K562 (cell line): ENCODE data around the gene TBXA2R. TPM values are rescaled to one million over a fixed set of nuclear protein-coding genes. Genes with fewer than 3 reads are reported as not detected.
A peak's percentile ranks its signal among the peaks of the same experiment; 100 is the strongest.

Experiments
- CEBPB ChIP-seq: fragments of 450-650 bp; IDR thresholded peaks from 2 replicates; pipeline ENCODE4 v1.6.1; 2016; ENCODE audit warnings: missing genetic modification characterization, missing compliant biosample characterization
- DEAF1 ChIP-seq: fragments of 450-650 bp; formaldehyde crosslinking; IDR thresholded peaks from 2 replicates; pipeline ENCODE4 v1.4.0; 2020; ENCODE audit warnings: mild to moderate bottlenecking, moderate library complexity
- EP300 ChIP-seq: IDR thresholded peaks from 2 replicates; pipeline ENCODE4 v1.6.1; 2012; ENCODE audit warnings: low read length, improper control_type of control experiment
- EP400 ChIP-seq: fragments of 450-650 bp; IDR thresholded peaks from 2 replicates; pipeline ENCODE4 v1.6.1; 2017; ENCODE audit warnings: antibody characterized with exemption, mild to moderate bottlenecking, moderate library complexity
- GTF2F1 ChIP-seq: IDR thresholded peaks from 2 replicates; pipeline ENCODE4 v1.6.1; 2011; ENCODE audit warnings: low read depth, low read length, improper control_type of control experiment
- HMGN3 ChIP-seq: IDR thresholded peaks from 2 replicates; pipeline ENCODE4 v1.6.1; 2011; ENCODE audit warnings: borderline replicate concordance, low read depth, mild to moderate bottlenecking, mixed read lengths, low read length; ENCODE audit not compliant: insufficient read length; ENCODE audit errors: extremely low read depth
- MTA2 ChIP-seq: fragments of 450-650 bp; IDR thresholded peaks from 2 replicates; pipeline ENCODE4 v1.6.1; 2016; ENCODE audit warnings: low read depth
- NCOA1 ChIP-seq: fragments of 450-650 bp; IDR thresholded peaks from 2 replicates; pipeline ENCODE4 v1.6.1; 2016; ENCODE audit warnings: low read depth
- NUFIP1 ChIP-seq: fragments of 450-650 bp; IDR thresholded peaks from 2 replicates; pipeline ENCODE4 v1.6.1; 2018; ENCODE audit not compliant: partially characterized antibody
- POLR2AphosphoS5 ChIP-seq: IDR thresholded peaks from 2 replicates; pipeline ENCODE4 v1.6.1; 2011; ENCODE audit warnings: mild to moderate bottlenecking, low read depth, low read length, moderate library complexity; ENCODE audit not compliant: control insufficient read depth, insufficient read depth
- POLR2G ChIP-seq: fragments of 200-400 bp; formaldehyde crosslinking; IDR thresholded peaks from 2 replicates; pipeline ENCODE4 v1.6.1; 2017; ENCODE audit warnings: low read depth, mild to moderate bottlenecking, antibody characterized with exemption, low read length, moderate library complexity
- RBM14 ChIP-seq: fragments of 200-400 bp; formaldehyde crosslinking; IDR thresholded peaks from 2 replicates; pipeline ENCODE4 v1.6.1; 2018; ENCODE audit warnings: low read depth, mild to moderate bottlenecking, low read length, moderate library complexity, borderline replicate concordance; ENCODE audit not compliant: insufficient read depth
- RCOR1 ChIP-seq, 2 experiments: IDR thresholded peaks; 2 replicates each; pipeline ENCODE4 v1.6.1; 2012; ENCODE audit warnings: low read depth in 2 of 2, low read length in 2 of 2, borderline replicate concordance in 1 of 2, improper control_type of control experiment in 1 of 2
- RFX1 ChIP-seq: fragments of 450-650 bp; IDR thresholded peaks from 2 replicates; pipeline ENCODE4 v1.6.1; 2016; ENCODE audit warnings: mild to moderate bottlenecking, moderate library complexity
- TEAD1 ChIP-seq, 2 experiments: fragments of 450-650 bp in 1 of 2; sonication (generic) in 1 of 2; formaldehyde crosslinking; IDR thresholded peaks; 2 replicates each; pipeline versions ENCODE4 v1.4.0 to v1.8.0; 2020 to 2022; ENCODE audit warnings: mild to moderate bottlenecking in 2 of 2, missing genetic modification reagents in 1 of 2
- ZBTB1 ChIP-seq: sonication (generic); formaldehyde crosslinking; IDR thresholded peaks from 2 replicates; pipeline ENCODE4 v1.8.1; 2023; ENCODE audit warnings: missing genetic modification reagents, low read depth, mild to moderate bottlenecking, borderline replicate concordance
- ZBTB17 ChIP-seq: fragments of 450-650 bp; formaldehyde crosslinking; IDR thresholded peaks from 2 replicates; pipeline ENCODE4 v1.4.0; 2020; ENCODE audit warnings: mild to moderate bottlenecking
- ZEB2 ChIP-seq: fragments of 450-650 bp; IDR thresholded peaks from 2 replicates; pipeline ENCODE4 v1.6.1; 2016
- ZNF318 ChIP-seq, 2 experiments: fragments of 450-650 bp; IDR thresholded peaks; 2 replicates each; pipeline ENCODE4 v1.6.1; 2016; ENCODE audit warnings: mild to moderate bottlenecking in 2 of 2, borderline replicate concordance in 1 of 2, low read depth in 1 of 2, moderate library complexity in 1 of 2
- ZNF695 ChIP-seq: fragments of 450-650 bp; formaldehyde crosslinking; IDR thresholded peaks from 2 replicates; pipeline ENCODE4 v1.4.0; 2020; ENCODE audit warnings: mild to moderate bottlenecking, moderate library complexity
- polyA plus RNA-seq, 8 experiments: library from polyadenylated mRNA; depleted of rRNA in 4 of 8; stranded (reverse) in 5 of 8; unstranded in 3 of 8; fragments of >200 nt; fragmentation: Nextera tagmentation in 2 of 8; fragmentation: Illumina TruSeq in 1 of 8; extraction: Ambion mirVana in 2 of 8; extraction: Trizol in 1 of 8; gene quantifications; 2 replicates each; pipeline versions ENCODE4 v1.2.1 to v1.2.3, GENCODE V29; 2011 to 2014; ENCODE audit warnings: inconsistent platforms in 1 of 8, missing spikeins in 1 of 8
- total RNA-seq, 7 experiments: library from RNA; depleted of rRNA in 6 of 7; stranded (reverse); fragments of >200 nt in 6 of 7; fragmentation: Illumina TruSeq in 2 of 7; extraction: Trizol in 2 of 7; gene quantifications; 2 replicates each; pipeline versions ENCODE4 v1.2.1 to v1.2.3, GENCODE V29; 2011 to 2021; ENCODE audit warnings: low replicate concordance in 1 of 7

TBXA2R gene
- total and polyA plus RNA-seq, 9 of the 15 experiments (the other 6 are each of a cell fraction or from before 2014, with no cell fraction given), result 1.5 to 24.0 (median 2.8) TPM

GRCh38 chr19:3608750-3609322, 2.2 kb upstream of the TBXA2R start (continued):
- no peak for TF ChIP-seq ZNF318 (IDR thresholded peaks at IDR 0.05; ENCODE audit: borderline replicate concordance in 1 of 2, low read depth in 1 of 2)
- TF ChIP-seq MTA2, result no peak
- no peak for TF ChIP-seq NCOA1
- peak; percentile 42; the same call in 1 of the 2 replicates for TF ChIP-seq EP300
- TF ChIP-seq CEBPB (tag), result no peak
- no peak for TF ChIP-seq NUFIP1
- no peak for TF ChIP-seq GTF2F1
- TF ChIP-seq RCOR1 (IDR thresholded peaks at IDR 0.05; ENCODE audit: borderline replicate concordance in 1 of 2, low read depth in 2 of 2, low read length in 2 of 2), result no peak
- no peak for TF ChIP-seq POLR2AphosphoS5
- TF ChIP-seq RFX1, result no peak
- no peak for TF ChIP-seq ZNF695 (CRISPR knock-in tag)
- peak; percentile 63 for TF ChIP-seq ZBTB17
- no peak for TF ChIP-seq RBM14
- TF ChIP-seq ZBTB1 (CRISPR knock-in tag), result no peak
- no peak for TF ChIP-seq EP400
- TF ChIP-seq HMGN3, result peak; percentile 51
- no peak for TF ChIP-seq TEAD1 (CRISPR knock-in tag; IDR thresholded peaks at IDR 0.05)
- TF ChIP-seq DEAF1 (CRISPR knock-in tag), result no peak
- no peak for TF ChIP-seq ZEB2
- TF ChIP-seq POLR2G, result peak; percentile 61
